Embryonic facial prominence (tissue), 1 donor: ENCODE results near the gene CASS4.

ENCODE experiments used
- DNase-seq: peaks from one replicate; pipeline ENCODE4 v3.0.0-alpha.2; 2016; ENCODE audit errors: extremely low spot score

Gene CASS4

GRCh38 chr20:56424931-56425330 lies 12.9 kb downstream of the CASS4 start:
- no peak for DNase-seq

GRCh38 chr20:56426026-56426425 lies 14.0 kb downstream of the CASS4 start:
- no peak for DNase-seq

- no peak for DNase-seq
Measured at GRCh38 chr20:56426926-56427325, 14.9 kb downstream of the CASS4 start.

GRCh38 chr20:56427797-56428196 lies 15.7 kb downstream of the CASS4 start:
- DNase-seq: no peak

GRCh38 chr20:56428410-56428809 lies 16.4 kb downstream of the CASS4 start:
- no peak for DNase-seq

- no peak for DNase-seq
Measured at GRCh38 chr20:56428881-56429280, 16.8 kb downstream of the CASS4 start.

- DNase-seq: no peak
Measured at GRCh38 chr20:56429502-56429901, 17.4 kb downstream of the CASS4 start.

- DNase-seq: no peak
Measured at GRCh38 chr20:56429941-56430340, 17.9 kb downstream of the CASS4 start.

GRCh38 chr20:56430461-56430860 lies 18.4 kb downstream of the CASS4 start:
- no peak for DNase-seq

- no peak for DNase-seq
Measured at GRCh38 chr20:56430957-56431356, 18.9 kb downstream of the CASS4 start.

GRCh38 chr20:56431471-56431870 lies 19.4 kb downstream of the CASS4 start:
- DNase-seq: no peak

GRCh38 chr20:56433221-56433879 lies 21.3 kb downstream of the CASS4 start:
- DNase-seq: no peak

GRCh38 chr20:56433880-56434255 lies 21.8 kb downstream of the CASS4 start:
- DNase-seq: no peak

- DNase-seq: no peak
Measured at GRCh38 chr20:56437196-56437960, 25.3 kb downstream of the CASS4 start.

GRCh38 chr20:56438284-56438683 lies 26.2 kb downstream of the CASS4 start:
- DNase-seq: no peak

- no peak for DNase-seq
Measured at GRCh38 chr20:56439771-56440291, 27.8 kb downstream of the CASS4 start.

GRCh38 chr20:56440346-56441007 lies 28.4 kb downstream of the CASS4 start:
- no peak for DNase-seq

GRCh38 chr20:56442389-56443365 lies 30.6 kb downstream of the CASS4 start:
- DNase-seq: no peak

GRCh38 chr20:56443654-56444540 lies 31.8 kb downstream of the CASS4 start:
- no peak for DNase-seq

- DNase-seq: no peak
Measured at GRCh38 chr20:56445130-56445529, 33.1 kb downstream of the CASS4 start.
